Bronchial epithelial cell (primary cell): Measurements from ENCODE around the gene MYORG. TPM values are rescaled to one million over a fixed set of nuclear protein-coding genes. Genes with fewer than 3 reads are reported as not detected.

Experiments
- DNase-seq: peaks from one replicate; pipeline ENCODE4 v3.0.0-alpha.2; 2010; ENCODE audit warnings: low read depth
- FAIRE-seq: peaks from 2 replicates; lab custom pipeline; 2011; peaks lifted over from hg19 to GRCh38; lab: Jason Lieb, UNC
- H3K27me3 ChIP-seq: 2 replicates; pipeline ENCODE4 v1.5.1; 2011; ENCODE audit warnings: low read length; ENCODE audit not compliant: control insufficient read depth, insufficient read depth
- H3K36me3 ChIP-seq: 2 replicates; pipeline ENCODE4 v1.5.1; 2011; ENCODE audit warnings: low read length; ENCODE audit not compliant: control insufficient read depth, insufficient read depth
- H3K4me3 ChIP-seq: 2 replicates; pipeline ENCODE4 v1.5.1; 2011; ENCODE audit warnings: mild to moderate bottlenecking, low read depth, low read length, control low read depth
- CTCF ChIP-seq: IDR thresholded peaks from 2 replicates; pipeline ENCODE4 v1.5.1; 2011; ENCODE audit warnings: mild to moderate bottlenecking, moderate library complexity, low read length, control low read depth, inconsistent platforms; ENCODE audit not compliant: insufficient read depth, severe bottlenecking
- total RNA-seq: library from RNA; depleted of rRNA; stranded (reverse); fragments of >200 nt; gene quantifications from 2 replicates; pipeline ENCODE4 v1.2.1, GENCODE V29; 2014

The MYORG gene
- total RNA-seq, 1 donor from 2014 or later, result 2.1 TPM

- DNase-seq (no peak), FAIRE-seq (no peak)
- H3K27me3 ChIP-seq, result no peaks in the 10 kb centered on the region
- H3K36me3 ChIP-seq, result peaks cover 1% of the 10 kb centered on the region
- no peak overlapping the region for H3K4me3 ChIP-seq
- TF ChIP-seq CTCF, result no peak
Measured at GRCh38 chr9:34409154-34409553, 32.5 kb upstream of the MYORG start.

- no peak for TF ChIP-seq CTCF
- peaks cover 1% of the 10 kb centered on the region for H3K36me3 ChIP-seq
- DNase-seq (no peak), FAIRE-seq (peak; percentile 58)
- no peaks in the 10 kb centered on the region for H3K27me3 ChIP-seq
- H3K4me3 ChIP-seq, result no peak overlapping the region
Measured at GRCh38 chr9:34408173-34408572, 31.5 kb upstream of the MYORG start.

GRCh38 chr9:34406219-34406618, 29.5 kb upstream of the MYORG start:
- Histone ChIP-seq H3K36me3 (peaks cover 15% of the 10 kb centered on the region), H3K27me3 (no peaks in the 10 kb centered on the region), H3K4me3 (no peak overlapping the region)
- FAIRE-seq (no peak), DNase-seq (no peak)
- TF ChIP-seq CTCF, result no peak

GRCh38 chr9:34405719-34406118, 29.0 kb upstream of the MYORG start:
- FAIRE-seq, result no peak
- H3K27me3 ChIP-seq, result no peaks in the 10 kb centered on the region
- TF ChIP-seq CTCF, result no peak
- H3K36me3 ChIP-seq, result peaks cover 18% of the 10 kb centered on the region
- no peak for DNase-seq
- H3K4me3 ChIP-seq, result no peak overlapping the region

GRCh38 chr9:34403554-34404380, 27.1 kb upstream of the MYORG start:
- H3K36me3 ChIP-seq, result peaks cover 21% of the 10 kb centered on the region
- peak; percentile 56 for DNase-seq
- H3K27me3 ChIP-seq, result no peaks in the 10 kb centered on the region
- FAIRE-seq, result peak; percentile 98
- peak; percentile 89 for TF ChIP-seq CTCF
- H3K4me3 ChIP-seq, result no peak overlapping the region
